PFSK-1 (cell line): ENCODE data around the gene OR1M1.

ENCODE experiments used
- POLR2AphosphoS5 ChIP-seq: IDR thresholded peaks from 2 replicates; pipeline ENCODE4 v1.6.1; 2012; ENCODE audit warnings: low read depth, mild to moderate bottlenecking, control low read depth, low read length, moderate library complexity
- TAF1 ChIP-seq: IDR thresholded peaks from 2 replicates; pipeline ENCODE4 v1.6.1; 2012; ENCODE audit warnings: low read length, control low read depth, borderline replicate concordance; ENCODE audit not compliant: insufficient read depth

DNA sequence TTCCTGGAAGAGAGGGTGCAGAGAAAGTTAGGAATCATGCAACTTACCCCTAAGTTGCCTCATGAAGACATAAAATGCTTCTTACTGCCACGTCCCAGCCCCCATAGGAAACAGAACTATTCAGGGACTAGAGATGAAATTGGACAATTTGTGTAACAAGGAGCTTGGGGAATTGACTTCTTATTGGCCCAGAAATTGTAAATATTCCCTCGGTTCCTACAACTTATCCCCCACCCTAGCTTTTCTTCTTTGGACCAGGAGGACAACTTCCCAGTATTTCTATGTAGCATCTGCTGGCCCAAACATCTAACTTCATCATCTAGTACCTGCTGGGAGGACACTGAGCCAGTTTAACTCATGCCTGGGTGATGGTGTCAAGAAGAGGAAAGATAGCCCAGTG, at the start of gene OR1M1:
- TF ChIP-seq POLR2AphosphoS5, result no peak
- no peak for TF ChIP-seq TAF1
